Islet of Langerhans (tissue), 1 donor: ENCODE results near the gene MTHFSD.

Experiments
- FAIRE-seq: peaks from one replicate; lab custom pipeline; 2011; peaks lifted over from hg19 to GRCh38; lab: Jason Lieb, UNC

The MTHFSD gene

GRCh38 chr16:86480444-86480843 lies 74.6 kb downstream of the MTHFSD start:
- FAIRE-seq = no peak
